Type B pancreatic cell (in vitro differentiated cells): ENCODE results near the gene MARCKS. TPM values are rescaled to one million over a fixed set of nuclear protein-coding genes. Genes with fewer than 3 reads are reported as not detected.

Source experiments
- DNase-seq: peaks from one replicate; pipeline ENCODE4 v3.0.0; 2021; ENCODE audit warnings: mixed read lengths; ENCODE audit not compliant: unreplicated experiment; ENCODE audit errors: extremely low spot score
- H3K27ac Mint-ChIP-seq: 2 replicates; pipeline ENCODE4 v1.8.0; 2021; ENCODE audit warnings: mild to moderate bottlenecking, mixed read lengths
- H3K27me3 Mint-ChIP-seq: 2 replicates; pipeline ENCODE4 v1.8.0; 2021; ENCODE audit warnings: mixed read lengths
- H3K36me3 Mint-ChIP-seq: 2 replicates; pipeline ENCODE4 v1.8.0; 2021; ENCODE audit warnings: mixed read lengths
- H3K4me1 Mint-ChIP-seq: one replicate; pipeline ENCODE4 v1.8.0; 2021; ENCODE audit warnings: mixed read lengths; ENCODE audit not compliant: unreplicated experiment
- H3K4me3 Mint-ChIP-seq: 2 replicates; pipeline ENCODE4 v1.8.0; 2021; ENCODE audit warnings: mild to moderate bottlenecking, mixed read lengths
- H3K9me3 Mint-ChIP-seq: 2 replicates; pipeline ENCODE4 v1.8.0; 2021; ENCODE audit warnings: mixed read lengths
- total RNA-seq: library from RNA; stranded (reverse); gene quantifications from 2 replicates; pipeline ENCODE4 v1.2.1, GENCODE V29; 2021; ENCODE audit warnings: low replicate concordance
- TF ChIP-seq, protein P1 (sequence below): fragments of 200-600 bp; sonication (generic); conservative IDR thresholded peaks from 2 replicates; pipeline ENCODE4 v1.5.0; 2021; ENCODE audit warnings: antibody characterized with exemption, mild to moderate bottlenecking

The MARCKS gene
- total RNA-seq, 1 donor from 2014 or later, result 236 TPM

DNA sequence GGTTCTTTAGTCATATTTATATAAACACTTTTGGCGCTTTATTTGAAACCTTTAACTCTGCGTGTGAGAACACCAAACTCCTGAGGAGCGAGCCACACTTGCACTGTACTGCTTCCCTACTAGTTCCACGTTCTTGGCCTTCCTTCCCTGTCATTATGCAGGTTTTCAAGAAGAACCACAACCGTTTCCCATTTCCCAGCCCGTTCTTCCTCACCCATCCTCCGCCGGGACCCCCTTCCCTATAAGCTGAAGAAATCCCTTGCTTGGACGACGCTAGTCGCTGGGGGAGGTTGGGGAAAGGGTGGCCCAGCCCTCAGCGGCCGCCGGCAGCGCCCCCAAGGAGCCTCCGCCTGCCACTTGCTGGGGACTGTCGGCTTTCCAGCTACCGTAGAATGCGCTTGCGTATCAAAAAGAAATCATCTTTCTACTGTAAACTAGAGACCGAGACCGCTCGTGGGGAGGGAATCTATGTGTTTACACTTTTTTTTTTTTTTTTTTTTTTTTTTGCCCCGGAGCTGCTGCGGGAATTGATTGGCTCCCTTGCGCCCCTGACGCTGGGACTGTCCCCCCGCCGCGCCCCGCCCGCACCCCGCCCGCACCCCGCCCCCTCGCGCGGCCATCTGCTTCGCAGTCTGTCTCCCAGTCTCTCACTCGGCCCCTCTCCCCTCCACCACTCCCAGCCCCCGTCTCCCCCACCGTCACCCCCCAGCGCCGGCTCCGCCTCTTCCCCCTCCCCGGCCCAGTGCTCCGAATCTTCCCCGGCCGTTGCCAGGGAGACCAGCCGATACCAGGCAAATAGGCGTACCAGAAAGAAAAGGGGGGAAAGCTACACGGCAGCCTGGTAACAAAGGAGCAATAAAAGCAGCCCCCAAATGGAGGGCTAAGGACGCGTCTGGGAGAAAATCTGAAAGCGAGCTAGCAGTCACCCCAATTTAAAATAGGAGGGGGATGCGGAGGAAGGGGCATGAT is 2.3 kb upstream of the MARCKS start:
- peaks cover 9% of the 10 kb centered on the region for H3K4me1 Mint-ChIP-seq
- H3K36me3 Mint-ChIP-seq, result no peaks in the 10 kb centered on the region
- no peak overlapping the region for H3K4me3 Mint-ChIP-seq
- DNase-seq, result peak; percentile 86
- no peak overlapping the region for H3K27ac Mint-ChIP-seq
- peaks cover 4% of the 10 kb centered on the region for H3K27me3 Mint-ChIP-seq
- H3K9me3 Mint-ChIP-seq, result no peaks in the 10 kb centered on the region
- TF ChIP-seq, protein P1, sequence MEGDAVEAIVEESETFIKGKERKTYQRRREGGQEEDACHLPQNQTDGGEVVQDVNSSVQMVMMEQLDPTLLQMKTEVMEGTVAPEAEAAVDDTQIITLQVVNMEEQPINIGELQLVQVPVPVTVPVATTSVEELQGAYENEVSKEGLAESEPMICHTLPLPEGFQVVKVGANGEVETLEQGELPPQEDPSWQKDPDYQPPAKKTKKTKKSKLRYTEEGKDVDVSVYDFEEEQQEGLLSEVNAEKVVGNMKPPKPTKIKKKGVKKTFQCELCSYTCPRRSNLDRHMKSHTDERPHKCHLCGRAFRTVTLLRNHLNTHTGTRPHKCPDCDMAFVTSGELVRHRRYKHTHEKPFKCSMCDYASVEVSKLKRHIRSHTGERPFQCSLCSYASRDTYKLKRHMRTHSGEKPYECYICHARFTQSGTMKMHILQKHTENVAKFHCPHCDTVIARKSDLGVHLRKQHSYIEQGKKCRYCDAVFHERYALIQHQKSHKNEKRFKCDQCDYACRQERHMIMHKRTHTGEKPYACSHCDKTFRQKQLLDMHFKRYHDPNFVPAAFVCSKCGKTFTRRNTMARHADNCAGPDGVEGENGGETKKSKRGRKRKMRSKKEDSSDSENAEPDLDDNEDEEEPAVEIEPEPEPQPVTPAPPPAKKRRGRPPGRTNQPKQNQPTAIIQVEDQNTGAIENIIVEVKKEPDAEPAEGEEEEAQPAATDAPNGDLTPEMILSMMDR, result peak; percentile 36

DNA sequence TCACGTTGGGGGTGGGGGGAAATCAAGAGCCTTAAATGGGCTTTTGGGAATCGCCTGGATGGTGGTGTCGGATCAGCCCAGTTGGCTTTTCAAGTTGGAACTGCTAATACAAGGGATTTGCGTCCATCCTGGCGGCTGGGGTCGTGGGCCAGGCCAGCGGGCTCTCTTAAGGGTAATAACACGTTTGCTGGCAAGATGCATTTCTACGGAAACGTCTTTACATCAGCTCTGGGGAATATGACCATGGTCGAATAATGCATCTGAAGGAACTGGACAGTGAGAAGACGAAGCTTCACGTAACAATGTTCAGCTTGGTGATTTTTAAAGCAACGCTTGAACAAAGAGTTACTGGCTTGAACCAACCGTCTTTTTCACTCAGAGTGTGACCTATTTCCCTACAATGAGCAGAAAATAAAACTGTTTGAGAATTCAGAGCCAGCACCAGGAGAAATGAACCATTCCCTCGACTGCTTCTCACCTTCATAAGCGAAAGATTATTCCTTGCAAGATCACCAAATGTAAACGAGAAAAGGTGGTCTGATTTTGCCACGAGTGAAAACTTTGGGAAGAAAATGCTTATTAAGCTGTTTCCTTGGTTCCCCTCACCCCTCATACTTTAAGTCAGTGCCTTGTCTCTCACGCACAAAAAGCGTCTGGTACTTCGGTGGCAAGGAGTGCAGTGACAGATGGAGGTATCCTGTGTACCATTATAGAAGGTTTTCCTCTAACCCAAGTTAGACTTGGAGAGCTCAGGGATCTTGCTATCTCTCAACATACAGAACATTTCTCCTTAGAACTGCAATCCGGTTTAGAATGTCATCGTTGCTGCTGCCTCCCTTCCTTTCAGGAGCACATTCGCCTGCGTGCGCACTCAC is 1.4 kb upstream of the MARCKS start:
- H3K9me3 Mint-ChIP-seq, result no peaks in the 10 kb centered on the region

DNA sequence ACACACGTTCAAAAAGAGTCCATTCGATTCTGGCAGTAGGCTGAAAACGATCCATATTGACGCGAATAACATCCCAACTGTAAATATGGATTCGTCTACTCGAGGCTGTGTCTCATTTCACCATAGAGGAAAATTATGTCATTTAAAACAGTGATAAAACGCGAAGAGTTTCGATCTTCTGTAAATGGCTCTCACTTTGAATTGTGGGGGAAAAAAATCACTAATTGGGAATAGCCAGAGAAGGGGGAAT is 845 bp upstream of the MARCKS start:
- no peak overlapping the region for H3K27ac Mint-ChIP-seq
- DNase-seq, result no peak
- H3K36me3 Mint-ChIP-seq, result peaks cover 7% of the 10 kb centered on the region
- no peaks in the 10 kb centered on the region for H3K9me3 Mint-ChIP-seq
- H3K4me1 Mint-ChIP-seq, result peaks cover 10% of the 10 kb centered on the region
- no peak overlapping the region for H3K4me3 Mint-ChIP-seq
- TF ChIP-seq, protein P1, result no peak
- peaks cover 4% of the 10 kb centered on the region for H3K27me3 Mint-ChIP-seq

More for the DNA sequence above, 1.4 kb upstream of the MARCKS start:
- TF ChIP-seq, protein P1, result no peak
- Mint-ChIP-seq H3K27ac (no peak overlapping the region), H3K36me3 (peaks cover 4% of the 10 kb centered on the region), H3K4me1 (peaks cover 9% of the 10 kb centered on the region), H3K4me3 (no peak overlapping the region), H3K27me3 (peaks cover 4% of the 10 kb centered on the region)
- peak; percentile 71 for DNase-seq

DNA sequence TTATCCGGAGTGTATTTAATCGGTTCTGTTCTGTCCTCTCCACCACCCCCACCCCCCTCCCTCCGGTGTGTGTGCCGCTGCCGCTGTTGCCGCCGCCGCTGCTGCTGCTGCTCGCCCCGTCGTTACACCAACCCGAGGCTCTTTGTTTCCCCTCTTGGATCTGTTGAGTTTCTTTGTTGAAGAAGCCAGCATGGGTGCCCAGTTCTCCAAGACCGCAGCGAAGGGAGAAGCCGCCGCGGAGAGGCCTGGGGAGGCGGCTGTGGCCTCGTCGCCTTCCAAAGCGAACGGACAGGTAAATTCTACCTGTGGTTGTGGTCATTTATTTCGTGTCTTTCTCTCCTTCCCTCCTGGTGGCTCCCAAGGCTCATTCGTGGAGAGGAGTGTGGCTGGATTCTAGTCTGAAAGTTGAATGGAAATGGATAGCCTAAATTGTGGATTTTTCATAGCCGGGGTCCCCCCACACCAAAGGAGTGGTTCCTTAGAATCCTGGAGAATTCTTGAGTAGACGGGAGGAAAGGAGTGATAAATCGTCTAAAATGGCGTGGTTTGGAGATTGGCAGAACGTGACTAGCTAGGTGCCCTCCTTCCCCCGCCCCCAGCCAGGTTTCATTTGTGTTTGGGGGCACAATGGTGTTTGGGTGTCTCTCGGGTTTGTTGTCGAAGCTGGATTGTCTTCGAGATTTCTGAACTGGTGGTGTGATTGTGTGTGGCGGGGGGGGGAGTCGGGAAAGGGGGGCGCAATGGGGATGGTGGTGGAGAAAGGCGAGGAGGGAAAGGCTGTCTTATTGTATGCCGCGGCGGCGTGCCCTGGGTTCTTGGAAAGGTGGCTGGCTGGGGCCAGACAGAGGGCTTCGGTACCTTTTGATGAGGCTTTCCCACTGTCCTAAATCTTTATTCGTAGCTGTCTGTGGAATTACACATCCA is 673 bp downstream of the MARCKS start:
- Mint-ChIP-seq H3K4me1 (peaks cover 14% of the 10 kb centered on the region), H3K27ac (no peak overlapping the region), H3K27me3 (peaks cover 4% of the 10 kb centered on the region), H3K36me3 (peaks cover 19% of the 10 kb centered on the region), H3K9me3 (no peaks in the 10 kb centered on the region), H3K4me3 (no peak overlapping the region)
- DNase-seq, result no peak
- TF ChIP-seq, protein P1, result no peak
